Panc1 (cell line): ENCODE results near the gene CHST12.

ENCODE experiments used
- POLR2AphosphoS5 ChIP-seq: IDR thresholded peaks from 2 replicates; pipeline ENCODE4 v1.6.1; 2012; ENCODE audit warnings: mild to moderate bottlenecking, low read depth, low read length, moderate library complexity
- REST ChIP-seq, 2 experiments: IDR thresholded peaks; 2 replicates each; pipeline ENCODE4 v1.6.1; 2011 to 2012; ENCODE audit warnings: low read depth in 2 of 2, control low read depth in 1 of 2, low read length in 1 of 2, mild to moderate bottlenecking in 1 of 2, moderate library complexity in 1 of 2; ENCODE audit not compliant: insufficient read depth in 1 of 2
- SIN3A ChIP-seq: IDR thresholded peaks from 2 replicates; pipeline ENCODE4 v1.6.1; 2012; ENCODE audit warnings: low read depth, mild to moderate bottlenecking, low read length, moderate library complexity, borderline replicate concordance; ENCODE audit not compliant: insufficient read depth
- TCF7L2 ChIP-seq: IDR thresholded peaks from 2 replicates; pipeline ENCODE4 v1.6.1; 2011; ENCODE audit warnings: mild to moderate bottlenecking, low read depth, low read length, inconsistent platforms
- TF ChIP-seq, protein P1 (sequence below): fragments of 450-650 bp; IDR thresholded peaks from 2 replicates; pipeline ENCODE4 v1.5.1; 2017; ENCODE audit warnings: mild to moderate bottlenecking

DNA sequence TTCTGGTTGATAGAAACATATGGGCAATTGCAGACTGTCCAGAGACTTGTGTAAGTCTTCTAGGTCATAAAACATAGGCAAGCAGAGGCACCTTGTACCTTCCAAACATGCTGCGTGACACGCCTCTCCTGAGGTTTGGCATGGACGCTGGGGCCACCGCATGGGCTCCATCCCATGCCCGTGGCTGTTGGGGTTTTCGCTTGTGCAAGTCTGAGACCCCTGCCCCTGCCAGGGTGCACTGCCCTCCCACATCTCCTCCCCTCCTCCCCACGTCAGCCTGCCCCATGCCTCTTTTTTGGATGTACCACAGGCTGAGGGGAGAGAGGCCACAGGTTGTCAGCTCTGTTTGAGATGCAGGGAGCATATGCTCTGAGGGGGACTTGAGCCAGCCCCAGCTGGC lies 29.8 kb upstream of the CHST12 start:
- TF ChIP-seq, protein P1, sequence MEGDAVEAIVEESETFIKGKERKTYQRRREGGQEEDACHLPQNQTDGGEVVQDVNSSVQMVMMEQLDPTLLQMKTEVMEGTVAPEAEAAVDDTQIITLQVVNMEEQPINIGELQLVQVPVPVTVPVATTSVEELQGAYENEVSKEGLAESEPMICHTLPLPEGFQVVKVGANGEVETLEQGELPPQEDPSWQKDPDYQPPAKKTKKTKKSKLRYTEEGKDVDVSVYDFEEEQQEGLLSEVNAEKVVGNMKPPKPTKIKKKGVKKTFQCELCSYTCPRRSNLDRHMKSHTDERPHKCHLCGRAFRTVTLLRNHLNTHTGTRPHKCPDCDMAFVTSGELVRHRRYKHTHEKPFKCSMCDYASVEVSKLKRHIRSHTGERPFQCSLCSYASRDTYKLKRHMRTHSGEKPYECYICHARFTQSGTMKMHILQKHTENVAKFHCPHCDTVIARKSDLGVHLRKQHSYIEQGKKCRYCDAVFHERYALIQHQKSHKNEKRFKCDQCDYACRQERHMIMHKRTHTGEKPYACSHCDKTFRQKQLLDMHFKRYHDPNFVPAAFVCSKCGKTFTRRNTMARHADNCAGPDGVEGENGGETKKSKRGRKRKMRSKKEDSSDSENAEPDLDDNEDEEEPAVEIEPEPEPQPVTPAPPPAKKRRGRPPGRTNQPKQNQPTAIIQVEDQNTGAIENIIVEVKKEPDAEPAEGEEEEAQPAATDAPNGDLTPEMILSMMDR = no peak
- TF ChIP-seq POLR2AphosphoS5 (no peak), REST (IDR thresholded peaks at IDR 0.05; ENCODE audit: insufficient read depth in 1 of 2, low read depth in 2 of 2, low read length in 1 of 2) (no peak), TCF7L2 (no peak), SIN3A (no peak)
